ENCODE data around the gene CFAP251.
"Not testable (repeated sequence)": the region's sequence is repeated elsewhere in the genome, so short reads cannot be mapped to it uniquely, and the experiment has no call there.

The CFAP251 gene

GRCh38 chr12:122024132-122024785 is 105.9 kb downstream of the CFAP251 start:
- no peak for DNase-seq (ENCODE audit: low read depth in 3 of 3, low spot score in 1 of 3)

GRCh38 chr12:122026706-122027333 is 108.4 kb downstream of the CFAP251 start:
- DNase-seq (ENCODE audit: low read depth in 3 of 3, low spot score in 1 of 3), result no peak

- DNase-seq (ENCODE audit: low read depth in 3 of 3, low spot score in 1 of 3), result no peak
Observed at GRCh38 chr12:122028165-122028904, 109.9 kb downstream of the CFAP251 start.

GRCh38 chr12:122028905-122029560 is 110.6 kb downstream of the CFAP251 start:
- DNase-seq (ENCODE audit: low read depth in 3 of 3, low spot score in 1 of 3), result no peak

GRCh38 chr12:122029620-122030423 is 111.4 kb downstream of the CFAP251 start:
- DNase-seq (ENCODE audit: low read depth in 3 of 3, low spot score in 1 of 3), result no peak

DNA sequence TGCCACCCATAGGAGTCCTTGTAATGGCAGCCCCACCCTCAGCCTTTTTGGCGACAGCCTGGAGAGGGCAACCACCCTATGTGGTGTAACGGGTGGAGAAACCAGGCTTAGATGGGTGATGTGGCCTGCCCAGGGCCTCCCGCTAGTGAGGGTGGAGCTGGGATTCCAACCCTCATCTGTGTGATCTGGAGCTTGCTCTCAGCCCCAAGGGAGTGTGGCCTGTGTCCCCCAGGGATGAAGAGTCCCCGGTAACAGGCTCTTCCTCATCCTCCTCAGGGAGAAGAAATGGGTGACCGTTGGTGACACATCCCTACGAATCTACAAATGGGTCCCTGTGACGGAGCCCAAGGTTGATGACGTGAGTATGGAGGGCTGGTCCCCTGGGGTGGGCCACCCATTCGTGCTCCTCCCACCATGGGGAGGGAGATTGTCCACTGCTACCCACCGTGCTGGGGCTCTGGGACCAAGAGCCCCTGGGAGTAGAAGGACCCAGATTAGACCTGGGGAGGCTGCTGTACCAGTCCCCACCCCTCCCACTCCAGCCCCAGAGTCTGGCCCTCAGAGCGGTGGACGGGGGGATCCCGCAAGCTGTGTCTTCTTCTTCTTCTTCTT is 112.1 kb downstream of the CFAP251 start:
- DNase-seq (ENCODE audit: low read depth in 3 of 3, low spot score in 1 of 3), result no peak

GRCh38 chr12:122031342-122032216 is 113.2 kb downstream of the CFAP251 start:
- peak in 1 of 3 donors; percentile 53 for DNase-seq (ENCODE audit: low read depth in 3 of 3, low spot score in 1 of 3)

DNA sequence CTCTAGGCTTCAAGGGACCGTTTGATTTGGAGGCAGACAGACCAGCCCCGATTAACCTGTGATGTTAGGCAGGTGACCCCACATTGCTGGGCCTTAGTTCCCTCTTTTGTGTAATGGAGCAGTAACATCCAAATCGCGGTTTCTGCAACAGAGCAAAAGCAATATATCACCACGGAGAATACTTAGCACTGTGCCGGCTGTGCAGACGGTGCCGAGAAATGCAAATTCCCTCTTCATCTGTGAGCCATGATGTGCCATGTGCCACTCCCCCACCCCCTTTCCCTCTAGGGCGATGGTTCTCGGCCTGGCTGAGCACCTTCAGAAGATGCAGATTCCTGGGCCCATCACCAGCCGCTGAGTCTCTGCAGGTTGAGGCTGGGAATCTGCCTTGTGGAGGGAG is 114.2 kb downstream of the CFAP251 start:
- no peak for DNase-seq (ENCODE audit: low read depth in 3 of 3, low spot score in 1 of 3)

- DNase-seq (ENCODE audit: low read depth in 3 of 3, low spot score in 1 of 3), result no peak
Observed at GRCh38 chr12:122035292-122035691, 116.9 kb downstream of the CFAP251 start.

GRCh38 chr12:122036153-122036552 is 117.8 kb downstream of the CFAP251 start:
- DNase-seq (ENCODE audit: low read depth in 3 of 3, low spot score in 1 of 3), result no peak

GRCh38 chr12:122040579-122041386 is 122.4 kb downstream of the CFAP251 start:
- no peak for DNase-seq (ENCODE audit: low read depth in 3 of 3, low spot score in 1 of 3)

DNA sequence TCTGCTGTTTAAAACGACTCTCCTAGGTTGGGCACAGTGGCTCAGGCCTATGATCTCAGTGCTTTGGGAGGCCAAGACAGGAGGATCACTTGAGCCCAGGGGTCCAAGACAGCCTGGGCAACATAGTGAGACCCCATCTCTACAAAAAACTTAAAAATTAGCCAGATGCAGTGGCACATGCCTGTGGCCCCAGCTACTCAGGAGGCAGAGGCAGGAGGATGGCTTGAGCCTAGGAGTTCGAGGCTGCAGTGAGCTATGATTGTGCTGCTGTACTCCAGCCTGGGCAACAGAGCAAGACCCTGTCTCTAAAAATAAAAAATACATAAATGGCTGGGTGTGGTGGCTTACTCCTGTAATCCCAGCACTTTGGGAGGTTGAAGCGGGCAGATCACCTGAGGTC is 123.1 kb downstream of the CFAP251 start:
- not testable (repeated sequence) for DNase-seq (ENCODE audit: low read depth in 3 of 3, low spot score in 1 of 3)

DNA sequence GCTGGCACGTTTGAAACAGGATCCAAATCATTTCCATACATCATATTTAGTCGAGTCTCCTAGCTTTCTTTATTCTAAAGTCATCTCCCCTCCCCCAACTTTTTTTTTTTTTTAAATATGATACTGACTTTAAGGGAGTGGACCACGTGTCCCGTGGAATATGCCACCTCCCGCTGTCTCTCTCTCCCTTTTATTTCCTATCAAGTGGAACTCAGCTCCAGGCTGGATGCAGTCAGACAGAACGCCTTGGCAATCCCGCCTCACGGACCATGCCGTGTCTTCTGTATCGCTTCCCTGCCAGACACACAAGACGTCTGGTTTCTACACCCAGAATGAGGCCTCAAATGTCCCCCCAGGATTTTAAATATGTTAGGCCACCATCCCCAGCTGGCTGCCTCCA is 124.5 kb downstream of the CFAP251 start:
- DNase-seq (ENCODE audit: low read depth in 3 of 3, low spot score in 1 of 3), result no peak

GRCh38 chr12:122043476-122043875 is 125.1 kb downstream of the CFAP251 start:
- DNase-seq (ENCODE audit: low read depth in 3 of 3, low spot score in 1 of 3), result no peak

DNA sequence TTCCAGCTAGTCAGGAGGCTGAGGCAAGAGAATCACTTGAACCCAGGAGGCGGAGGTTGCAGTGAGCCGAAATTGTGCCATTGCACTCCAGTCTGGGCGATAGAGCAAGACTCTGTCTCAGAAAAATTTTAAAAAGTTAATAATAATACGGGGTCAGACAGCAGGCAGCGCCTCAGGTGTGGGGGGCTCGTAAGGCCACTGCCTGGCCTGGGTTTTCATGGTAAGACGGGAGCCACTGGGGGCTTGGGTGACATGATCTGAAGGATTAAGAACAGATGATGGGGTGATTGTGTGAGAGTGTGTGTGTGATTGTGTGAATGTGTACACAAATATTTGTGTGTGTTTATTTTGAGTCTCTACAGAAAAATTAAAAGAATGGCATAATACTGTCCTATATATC is 126.9 kb downstream of the CFAP251 start:
- DNase-seq (ENCODE audit: low read depth in 3 of 3, low spot score in 1 of 3), result no peak

GRCh38 chr12:122046145-122046544 is 127.8 kb downstream of the CFAP251 start:
- no peak for DNase-seq (ENCODE audit: low read depth in 3 of 3, low spot score in 1 of 3)

DNA sequence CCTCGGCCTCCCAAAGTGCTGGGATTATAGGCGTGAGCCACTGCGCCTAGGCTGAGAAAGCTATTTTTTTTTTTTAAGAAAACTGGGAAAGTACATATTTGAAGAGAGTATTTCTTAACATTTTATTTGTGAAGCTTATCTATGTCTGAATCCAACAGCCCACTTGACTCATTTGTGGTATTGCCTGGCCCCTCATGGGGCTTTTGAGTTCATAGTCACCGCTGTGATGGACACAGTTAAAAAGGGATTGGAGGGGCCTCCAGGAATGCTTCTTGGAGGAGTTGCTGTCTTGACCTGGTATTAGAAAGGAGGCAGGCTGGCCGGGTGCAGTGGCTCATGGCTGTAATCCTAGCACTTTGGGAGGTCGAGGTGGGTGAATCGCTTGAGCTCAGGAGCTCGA is 129.8 kb downstream of the CFAP251 start:
- DNase-seq (ENCODE audit: low read depth in 3 of 3, low spot score in 1 of 3), result no peak

DNA sequence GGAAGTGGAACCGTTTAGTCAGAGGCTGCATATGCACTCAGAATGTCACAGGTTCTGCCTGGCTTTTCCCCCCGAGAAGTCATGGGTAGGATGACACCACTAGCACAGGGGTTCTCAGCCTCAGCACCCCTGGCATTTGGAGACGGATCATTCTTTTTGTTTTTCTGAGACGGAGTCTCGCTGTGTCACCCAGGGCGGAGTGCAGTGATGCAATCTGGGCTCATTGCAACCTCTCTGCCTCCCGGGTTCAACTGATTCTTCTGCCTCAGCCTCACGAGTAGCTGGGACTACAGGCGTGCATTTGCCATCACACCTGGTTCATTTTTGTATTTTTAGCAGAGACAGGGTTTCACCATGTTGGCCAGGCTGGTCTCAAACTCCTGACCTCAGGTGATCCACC is 131.4 kb downstream of the CFAP251 start:
- no peak for DNase-seq (ENCODE audit: low read depth in 3 of 3, low spot score in 1 of 3)

DNA sequence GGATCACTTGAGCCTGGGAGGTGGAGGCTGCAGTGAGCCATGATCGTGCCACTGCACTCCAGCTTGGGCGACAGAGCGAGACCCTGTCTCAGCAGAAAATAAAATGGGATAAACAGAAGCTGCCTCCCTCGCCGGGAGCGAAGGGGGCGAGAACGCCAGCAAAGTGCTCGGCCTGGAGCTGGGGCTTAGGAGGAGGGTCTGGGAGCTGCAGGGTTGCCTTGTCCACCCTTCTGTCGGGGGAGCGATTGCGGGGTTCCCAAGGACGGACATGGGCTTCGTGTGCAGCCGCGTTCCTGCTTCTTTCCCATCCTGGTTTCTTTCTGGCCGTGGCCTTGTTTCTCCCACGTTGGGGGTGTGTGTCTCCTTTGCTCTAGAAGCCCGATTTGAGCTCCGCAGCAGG is 132.3 kb downstream of the CFAP251 start:
- no peak for DNase-seq (ENCODE audit: low read depth in 3 of 3, low spot score in 1 of 3)

All from stimulated activated CD4-positive, alpha-beta T cell treated with anti-CD3 and anti-CD28 coated beads, TNF-alpha, amount 100 ng/mL, for 1 hour (primary cell).